ENCODE measurements around the gene DLG2. TPM values are rescaled to one million over a fixed set of nuclear protein-coding genes. Genes with fewer than 3 reads are reported as not detected.

DLG2 gene
- total and polyA plus RNA-seq, 2 donors (not counting 3 experiments of a cell fraction or from before 2014, with no cell fraction given), result 0.15 to 1.1 TPM

DNA sequence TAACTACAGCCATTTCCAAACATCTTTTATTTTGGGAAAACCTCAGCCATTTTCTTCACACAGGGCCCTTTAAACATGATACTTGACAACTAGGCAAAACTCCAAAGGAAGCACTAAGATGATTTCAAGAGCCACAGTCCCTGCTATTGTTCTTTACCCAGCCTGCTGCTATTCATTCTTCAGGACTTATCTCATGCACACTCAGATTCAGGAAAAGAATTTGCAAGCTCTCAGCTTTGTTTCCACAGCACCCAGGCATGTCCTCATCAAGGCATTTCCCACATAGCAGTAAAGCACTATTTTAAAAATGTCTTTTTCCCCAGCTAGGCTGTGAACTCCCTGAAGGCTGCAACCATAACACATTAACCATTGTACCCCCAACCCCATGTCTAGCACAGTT is 1731.6 kb downstream of the DLG2 start:
- Histone ChIP-seq H4K20me1 (replicated peaks; ENCODE audit: control insufficient read depth, extremely low read depth, insufficient read depth, low read length) (no peaks in the 10 kb centered on the region), H2AFZ (ENCODE audit: low read depth, low read length) (no peak overlapping the region), H3K27me3 (ENCODE audit: control insufficient read depth in 2 of 2, insufficient read depth in 2 of 2, low read length in 2 of 2) (no peaks in the 10 kb centered on the region), H3K27ac (ENCODE audit: insufficient read depth, low read depth, low read length) (no peak overlapping the region), H3K9ac (replicated peaks; ENCODE audit: extremely low read depth, insufficient read depth, low read length) (no peak overlapping the region), H3K36me3 (ENCODE audit: control insufficient read depth in 2 of 2, extremely low read depth in 1 of 2, insufficient read depth in 2 of 2, low read length in 2 of 2) (no peaks in the 10 kb centered on the region), H3K79me2 (ENCODE audit: control insufficient read depth, insufficient read depth, low read length) (no peaks in the 10 kb centered on the region), H3K4me2 (ENCODE audit: insufficient read depth, low read length) (no peak overlapping the region), H3K4me3 (replicated peaks in 1 of 3; ENCODE audit: insufficient read depth in 1 of 3, low read depth in 1 of 3, low read length in 3 of 3) (no peak overlapping the region), H3K4me1 (ENCODE audit: control insufficient read depth, extremely low read depth, insufficient read depth, low read length) (no peaks in the 10 kb centered on the region), H3K9me1 (replicated peaks; ENCODE audit: control insufficient read depth, extremely low read depth, insufficient read depth, low read length) (no peaks in the 10 kb centered on the region), H3K9me3 (replicated peaks; ENCODE audit: control insufficient read depth, insufficient read depth, low read length) (no peaks in the 10 kb centered on the region)
- intact Hi-C loops (cut with micrococcal nuclease), result no loop called here
- CTCF ChIA-PET, result no interaction called here
- dilution Hi-C loops (cut with MboI; ENCODE audit: extremely low pct_ligation_motif_present, low sequenced_read_pairs), result no loop called here
- DNase-seq (ENCODE audit: low read depth, low spot score) (no peak), FAIRE-seq (no peak)
- BruUV-seq (replicated peaks), result no TSS peak
- TF ChIP-seq POLR2AphosphoS5 (IDR thresholded peaks at IDR 0.05; ENCODE audit: insufficient read depth, low read depth, low read length), result no peak
- TF ChIP-seq EZH2 (IDR thresholded peaks at IDR 0.05; ENCODE audit: borderline replicate concordance, low read depth, low read length, severe bottlenecking), result no peak
- no peak for TF ChIP-seq MYC (IDR thresholded peaks at IDR 0.05; ENCODE audit: low read depth, low read length)
- TF ChIP-seq MAX (IDR thresholded peaks at IDR 0.05; ENCODE audit: insufficient read depth, insufficient read length), result no peak
- no peak for TF ChIP-seq POLR2A (IDR thresholded peaks at IDR 0.05; ENCODE audit: low read depth, low read length)
- no peak for TF ChIP-seq GATA2 (IDR thresholded peaks at IDR 0.05; ENCODE audit: insufficient read depth, insufficient read length, low read depth, low read length)
- TF ChIP-seq, protein P1, sequence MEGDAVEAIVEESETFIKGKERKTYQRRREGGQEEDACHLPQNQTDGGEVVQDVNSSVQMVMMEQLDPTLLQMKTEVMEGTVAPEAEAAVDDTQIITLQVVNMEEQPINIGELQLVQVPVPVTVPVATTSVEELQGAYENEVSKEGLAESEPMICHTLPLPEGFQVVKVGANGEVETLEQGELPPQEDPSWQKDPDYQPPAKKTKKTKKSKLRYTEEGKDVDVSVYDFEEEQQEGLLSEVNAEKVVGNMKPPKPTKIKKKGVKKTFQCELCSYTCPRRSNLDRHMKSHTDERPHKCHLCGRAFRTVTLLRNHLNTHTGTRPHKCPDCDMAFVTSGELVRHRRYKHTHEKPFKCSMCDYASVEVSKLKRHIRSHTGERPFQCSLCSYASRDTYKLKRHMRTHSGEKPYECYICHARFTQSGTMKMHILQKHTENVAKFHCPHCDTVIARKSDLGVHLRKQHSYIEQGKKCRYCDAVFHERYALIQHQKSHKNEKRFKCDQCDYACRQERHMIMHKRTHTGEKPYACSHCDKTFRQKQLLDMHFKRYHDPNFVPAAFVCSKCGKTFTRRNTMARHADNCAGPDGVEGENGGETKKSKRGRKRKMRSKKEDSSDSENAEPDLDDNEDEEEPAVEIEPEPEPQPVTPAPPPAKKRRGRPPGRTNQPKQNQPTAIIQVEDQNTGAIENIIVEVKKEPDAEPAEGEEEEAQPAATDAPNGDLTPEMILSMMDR (IDR thresholded peaks at IDR 0.05; ENCODE audit: extremely low read depth in 1 of 2, insufficient read depth in 1 of 2, low read depth in 1 of 2, low read length in 2 of 2), result no peak
- no peak for TF ChIP-seq FOS (IDR thresholded peaks at IDR 0.05; ENCODE audit: borderline replicate concordance, insufficient read depth, low read length)
- TF ChIP-seq JUN (IDR thresholded peaks at IDR 0.05; ENCODE audit: borderline replicate concordance, insufficient read depth, insufficient read length, low read depth), result no peak
- POLR2A ChIA-PET, result no interaction called here
